GM21825 (cell line): Measurements from ENCODE around the gene SPEG.

ENCODE experiments used
- ATAC-seq: cut with Tn5 transposase; IDR thresholded peaks from one replicate; pipeline ENCODE4 v1.9.1; 2021; ENCODE audit warnings: mild to moderate bottlenecking, moderate library complexity; ENCODE audit not compliant: unreplicated experiment

The SPEG gene

GRCh38 chr2:219509780-219510511 lies 75.3 kb downstream of the SPEG start:
- no peak for ATAC-seq

- ATAC-seq = no peak
These were observed 76.0 kb downstream of the SPEG start for GRCh38 chr2:219510512-219511135.

GRCh38 chr2:219511547-219512325 lies 77.1 kb downstream of the SPEG start:
- ATAC-seq = no peak

DNA sequence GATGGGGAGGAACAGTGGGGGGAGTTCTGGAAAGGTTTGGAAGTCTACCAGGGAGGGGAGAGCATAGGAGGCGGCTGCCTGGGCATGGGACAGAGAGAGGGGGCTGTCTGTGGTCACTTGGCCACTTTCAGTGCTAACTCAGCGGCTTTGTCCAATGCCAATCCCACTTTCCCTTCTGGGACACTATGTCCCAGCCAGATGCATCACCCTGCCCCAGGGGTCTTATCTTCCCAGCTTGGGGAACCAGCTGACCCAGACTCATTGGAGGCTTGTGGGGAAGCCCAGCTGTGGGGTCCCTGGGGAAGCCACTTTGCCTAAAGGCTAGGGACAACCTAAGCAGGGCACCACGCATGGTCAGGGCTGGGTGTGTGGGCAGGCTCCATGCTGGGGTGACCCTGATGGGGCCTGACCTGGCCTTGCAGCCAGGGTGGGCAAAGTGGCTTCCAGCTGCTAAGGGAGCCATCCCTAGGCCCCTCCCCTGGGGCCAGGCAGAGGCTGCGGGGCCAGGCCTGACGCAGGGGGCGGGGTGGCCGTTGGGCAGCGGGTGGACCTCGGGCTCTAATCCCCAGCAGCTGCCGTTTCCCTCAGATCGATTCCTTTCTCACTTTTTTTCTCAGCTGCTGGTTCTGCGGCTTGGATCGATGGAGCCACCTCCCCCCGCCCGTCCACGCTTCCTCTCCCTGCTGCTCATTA lies 78.0 kb downstream of the SPEG start:
- no peak for ATAC-seq

DNA sequence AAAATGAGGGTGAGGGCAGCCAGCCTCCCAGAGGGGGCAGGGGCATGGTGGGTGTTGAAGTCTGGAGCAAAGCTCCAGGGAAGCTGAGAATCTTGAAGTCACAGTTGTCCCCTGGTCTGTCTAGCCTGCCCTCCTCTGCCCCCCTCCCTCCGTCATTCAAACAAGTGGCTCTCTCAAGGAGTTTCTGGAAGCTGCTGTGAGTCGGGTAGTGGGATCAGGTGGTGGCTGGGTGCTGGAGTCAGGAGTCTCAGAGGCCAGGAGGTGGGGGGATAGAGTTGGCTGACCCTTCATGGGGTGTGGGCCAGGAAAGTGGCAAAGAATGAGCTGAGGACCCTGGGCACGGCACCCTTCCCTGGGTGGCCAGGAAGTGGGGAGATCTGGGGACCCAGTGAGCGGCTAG lies 79.1 kb downstream of the SPEG start:
- no peak for ATAC-seq

GRCh38 chr2:219514196-219514761 lies 79.6 kb downstream of the SPEG start, which contains the start of gene ASIC4:
Gene ASIC4, plus strand, starts transcription at chr2:219514482. Its CDS starts 243 bp downstream, at chr2:219514725.
- ATAC-seq = no peak

- ATAC-seq = no peak
These were observed 80.2 kb downstream of the SPEG start for GRCh38 chr2:219514836-219515235.

- no peak for ATAC-seq
These were observed 81.4 kb downstream of the SPEG start for GRCh38 chr2:219515874-219516629.

DNA sequence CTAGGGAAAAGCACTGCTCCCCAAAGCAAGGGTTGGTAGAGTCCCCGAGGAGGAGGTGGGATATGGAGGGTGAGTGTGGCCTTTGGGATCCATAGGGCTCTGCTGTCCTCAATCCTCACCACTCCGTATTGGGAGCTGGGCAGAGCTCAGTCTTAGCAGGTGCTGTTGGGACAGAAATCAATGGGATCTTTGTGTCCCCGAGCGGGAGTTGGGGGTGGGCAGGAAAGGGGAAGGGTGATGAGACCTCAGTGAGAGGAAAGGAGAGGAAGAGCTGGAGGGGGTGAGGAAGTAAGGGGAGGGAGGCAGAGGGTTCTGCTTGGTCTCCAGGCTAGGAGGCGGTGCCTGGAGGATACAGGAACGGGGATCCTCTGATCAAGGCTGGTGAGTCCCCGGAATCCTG lies 82.2 kb downstream of the SPEG start:
- ATAC-seq = no peak

DNA sequence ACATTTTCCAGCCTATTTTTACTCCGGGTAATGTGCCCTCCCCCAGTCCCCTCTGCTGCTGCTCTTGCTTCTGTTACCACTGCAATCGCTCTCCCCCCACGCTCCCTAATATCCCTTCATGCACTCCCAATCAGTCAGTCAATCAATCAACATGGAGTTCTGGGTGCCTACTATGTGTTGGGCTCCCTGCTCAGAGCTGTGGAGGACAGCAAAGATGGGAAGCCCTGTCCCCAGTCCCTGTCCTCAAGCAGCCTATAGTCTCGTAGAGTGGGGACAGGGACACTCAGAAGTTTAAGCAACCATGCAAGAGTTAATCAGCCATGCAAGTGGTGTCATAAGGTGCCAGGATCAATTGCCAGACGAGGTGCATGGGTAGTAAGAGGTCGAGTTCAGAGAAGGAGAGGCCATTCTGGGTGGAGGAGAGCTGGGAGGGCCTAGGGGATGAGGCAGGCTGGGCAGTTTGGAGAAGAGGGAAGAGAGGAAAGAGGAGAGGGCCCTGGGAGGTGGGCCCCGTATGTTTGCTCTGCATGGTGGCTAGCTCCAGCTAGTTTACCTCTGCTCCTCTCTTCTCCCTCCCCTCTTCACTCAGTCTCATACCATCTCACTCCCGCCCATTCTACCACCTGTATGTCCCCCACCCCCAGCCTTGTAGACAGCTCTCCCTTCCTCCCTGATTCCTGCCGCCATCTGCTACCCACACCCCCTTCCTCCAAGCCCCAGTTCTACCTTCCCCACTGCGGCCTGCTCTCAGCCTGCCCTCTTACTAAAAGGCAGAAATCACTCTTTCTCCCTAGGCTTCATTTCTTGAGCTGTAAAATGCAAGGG lies 83.5 kb downstream of the SPEG start:
- no peak for ATAC-seq

DNA sequence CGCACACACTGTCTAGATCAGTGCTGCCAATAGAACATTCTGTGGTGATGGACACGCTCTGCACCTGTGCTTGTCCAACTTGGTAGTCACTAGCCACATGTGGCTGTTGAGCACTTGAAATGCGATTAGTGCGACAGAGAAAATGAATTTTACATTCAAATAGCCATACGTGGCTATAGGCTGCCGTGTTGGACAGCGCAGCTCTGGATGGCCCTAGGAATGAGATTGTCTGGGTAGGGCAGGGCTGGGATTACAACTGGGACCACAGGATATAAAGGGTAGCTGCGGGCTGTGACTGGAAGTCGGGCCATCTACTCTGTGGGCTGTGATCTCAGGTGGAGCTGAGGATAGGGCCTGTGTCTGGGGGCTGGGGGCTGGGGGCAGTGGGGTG lies 84.9 kb downstream of the SPEG start:
- ATAC-seq = no peak

DNA sequence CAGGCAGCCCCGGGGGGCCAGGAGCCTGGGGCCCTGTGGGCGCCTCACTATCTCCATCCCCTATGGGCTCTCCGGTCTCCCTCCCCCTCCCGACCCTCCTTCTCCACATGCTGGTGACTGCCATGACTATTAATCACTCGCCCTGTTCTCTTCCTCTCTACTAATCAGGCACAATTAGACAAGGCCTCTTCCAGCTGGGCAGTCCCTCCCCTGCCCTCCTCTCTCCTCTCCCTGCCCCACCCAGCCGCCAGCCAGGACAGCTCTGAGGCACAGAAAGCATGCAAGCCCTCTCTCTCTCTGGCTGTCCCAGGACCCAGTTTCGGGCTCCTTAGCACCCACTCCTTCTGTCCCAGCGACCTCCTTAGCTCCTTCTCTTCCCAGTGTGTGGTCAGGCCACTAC lies 85.4 kb downstream of the SPEG start:
- no peak for ATAC-seq

DNA sequence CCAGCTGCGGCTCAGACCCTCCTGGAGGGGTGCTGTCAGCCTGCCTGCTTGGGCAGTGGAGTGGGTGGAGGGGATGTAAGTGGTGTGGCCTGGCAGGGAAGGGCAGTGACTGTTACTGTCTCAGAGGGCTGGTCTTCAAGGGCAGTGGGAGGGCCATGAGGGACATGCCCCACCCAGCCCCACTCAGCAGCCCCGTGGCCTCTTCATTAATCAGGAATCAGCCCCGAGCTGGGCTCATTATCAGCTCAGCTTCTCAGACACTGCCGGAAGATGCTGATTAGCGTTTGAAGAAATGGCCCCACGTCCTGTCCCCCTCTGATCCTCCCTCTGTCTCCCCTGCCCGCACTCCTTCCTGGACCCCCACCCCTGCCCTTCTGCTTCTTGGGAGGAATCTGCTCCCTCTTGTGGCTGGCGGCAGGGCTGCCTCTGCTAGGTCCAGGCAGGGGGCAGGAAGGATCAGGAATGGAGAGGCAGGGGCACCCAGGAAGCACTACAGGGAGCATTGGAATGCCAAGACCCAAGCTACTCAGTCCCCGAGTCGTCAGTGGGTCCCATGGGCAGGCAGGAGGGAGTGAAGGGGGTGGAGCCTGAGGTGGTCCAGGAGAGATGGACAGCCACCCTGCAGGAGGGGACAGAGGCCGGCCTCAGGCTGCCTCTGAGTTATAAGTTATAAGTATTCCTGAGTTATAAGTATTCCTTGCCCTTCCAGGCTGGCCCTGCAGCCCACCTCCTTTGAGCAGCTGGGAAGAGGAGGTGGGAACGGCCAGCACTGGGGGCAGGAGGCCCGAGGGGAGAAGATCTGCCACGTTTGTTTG lies 86.6 kb downstream of the SPEG start:
- ATAC-seq = no peak

DNA sequence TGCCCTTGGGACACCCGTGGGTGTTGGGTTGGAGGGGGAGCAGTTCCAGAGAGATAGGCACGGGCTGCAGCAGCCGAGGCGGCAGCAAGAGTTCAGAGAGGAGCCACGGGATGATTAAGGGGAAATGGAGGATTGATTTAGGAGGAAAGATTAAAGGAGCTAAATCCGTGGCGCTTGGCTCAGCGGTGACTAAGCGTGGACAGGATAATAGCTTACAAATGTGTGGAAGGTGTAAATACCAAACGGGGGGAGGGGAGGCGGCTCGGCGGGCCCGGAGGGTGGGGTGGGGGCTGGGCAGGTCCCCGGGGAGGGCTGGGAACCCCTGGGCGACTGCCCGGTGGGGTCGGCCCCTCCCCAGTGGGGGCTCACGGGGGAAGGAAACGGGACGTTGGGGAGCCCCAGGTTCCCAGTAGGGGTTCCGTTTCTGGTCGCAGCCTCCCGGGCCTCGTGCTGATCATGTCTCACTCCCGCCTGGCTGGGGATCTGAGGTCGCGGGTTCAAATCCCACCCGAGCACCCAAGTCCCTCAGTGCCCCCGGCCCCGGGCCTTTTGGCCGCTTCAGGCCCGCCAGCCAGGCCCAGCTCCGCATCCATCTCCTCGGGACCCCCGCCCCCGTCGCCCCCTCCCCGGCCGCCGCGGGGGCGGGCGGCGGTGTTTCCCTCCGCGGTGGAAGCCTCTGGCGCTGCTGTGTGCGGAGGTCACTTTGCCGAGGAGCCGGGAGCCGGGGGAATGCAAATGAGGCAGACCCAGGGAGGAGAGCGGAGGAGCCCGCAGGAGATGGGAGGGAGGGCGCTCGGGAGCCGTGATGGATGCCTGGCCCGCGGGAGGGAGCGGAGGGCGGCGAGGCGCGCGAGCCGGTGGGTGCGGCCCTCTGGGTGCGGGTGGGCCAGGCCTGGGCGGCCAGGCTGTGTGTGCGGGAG lies 87.7 kb downstream of the SPEG start:
- ATAC-seq = no peak

GRCh38 chr2:219523031-219523671 lies 88.5 kb downstream of the SPEG start:
- no peak for ATAC-seq

- no peak for ATAC-seq
These were observed 90.2 kb downstream of the SPEG start for GRCh38 chr2:219524817-219525216.
